DMS153 (cell line): ENCODE data around the gene DOK6.
A peak's percentile ranks its signal among the peaks of the same experiment; 100 is the strongest.
"Not testable (repeated sequence)": the region's sequence is repeated elsewhere in the genome, so short reads cannot be mapped to it uniquely, and the experiment has no call there.

ENCODE experiments used
- DNase-seq: peaks from one replicate; lab custom pipeline; 2025; lab: John Stamatoyannopoulos, UW

The DOK6 gene

DNA sequence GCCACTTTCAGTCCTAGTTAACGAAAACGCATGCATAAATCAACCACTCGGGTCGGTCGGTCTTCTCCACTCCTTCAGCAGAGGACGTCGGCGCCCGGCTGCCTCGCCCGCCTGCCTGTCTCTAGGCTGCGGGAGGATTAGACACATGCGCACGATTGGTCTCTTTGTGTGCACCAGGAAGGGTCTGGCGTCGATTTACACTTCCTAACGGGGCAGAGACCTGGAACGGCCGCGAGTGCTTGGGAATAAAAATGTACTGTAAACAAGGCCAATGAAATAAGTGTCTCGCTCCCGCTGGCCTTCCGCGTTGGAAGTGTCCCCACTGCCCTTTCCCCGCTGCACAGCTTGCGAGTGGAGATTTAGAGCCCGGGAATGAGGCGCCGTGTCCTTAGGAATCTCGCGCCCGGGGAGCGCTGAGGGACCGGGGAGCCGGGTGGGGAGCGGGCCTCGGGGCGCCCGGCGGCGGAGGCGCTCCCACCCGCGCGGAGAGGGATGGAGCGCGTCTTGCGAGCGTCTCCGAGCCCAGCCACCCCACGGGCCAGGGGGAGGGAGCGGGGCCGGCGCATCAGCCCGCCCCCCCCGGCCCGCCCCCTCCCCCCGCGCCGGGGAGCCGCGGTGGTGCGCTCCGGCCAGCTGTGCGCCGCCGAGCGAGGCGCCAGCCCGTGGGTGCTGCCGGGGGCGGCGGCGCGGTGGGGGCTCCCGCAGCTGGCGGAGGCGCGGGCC is at the start of gene DOK6:
DOK6 (plus strand) TSS at position 636 of the 723 bp plus-strand sequence.
- peak; percentile 67 for DNase-seq

DNA sequence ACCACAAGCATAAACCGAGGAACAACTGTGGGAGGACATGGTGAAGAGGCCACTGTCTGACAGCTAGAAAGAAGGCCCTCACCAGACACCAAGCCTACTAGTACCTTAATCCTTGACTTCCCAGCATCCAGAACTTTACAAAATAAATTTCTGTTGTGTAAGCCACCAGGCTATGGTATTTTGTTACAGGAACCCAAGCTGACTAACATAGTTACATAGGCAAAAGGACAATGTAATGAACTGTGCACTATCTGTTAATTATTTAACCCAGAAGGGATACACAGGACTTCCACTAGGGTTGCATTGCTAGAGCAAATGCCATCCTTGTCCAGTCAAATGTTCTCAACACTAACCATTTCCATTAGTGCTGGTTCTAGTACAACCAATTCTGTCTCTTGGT is 47.7 kb upstream of the DOK6 start:
- DNase-seq, result no peak

DNA sequence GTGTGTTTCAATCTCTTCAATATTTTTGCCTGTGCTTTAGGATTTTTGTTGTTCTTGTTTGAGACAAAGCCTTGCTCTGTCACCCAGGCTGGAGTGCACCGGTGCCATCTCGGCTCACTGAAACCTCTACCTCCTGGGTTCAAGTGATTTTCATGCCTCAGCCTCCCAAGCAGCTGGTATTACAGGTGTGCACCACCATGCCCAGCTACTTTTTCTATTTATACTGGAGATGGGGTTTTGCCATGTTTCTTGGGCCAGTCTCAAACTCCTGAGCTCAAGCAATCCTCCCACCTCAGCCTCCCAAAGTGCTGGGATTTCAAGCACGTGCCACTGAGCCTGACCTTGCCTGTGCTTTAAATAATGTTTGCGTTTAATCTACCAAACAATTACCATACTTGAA is 43.1 kb upstream of the DOK6 start:
- DNase-seq, result no peak

DNA sequence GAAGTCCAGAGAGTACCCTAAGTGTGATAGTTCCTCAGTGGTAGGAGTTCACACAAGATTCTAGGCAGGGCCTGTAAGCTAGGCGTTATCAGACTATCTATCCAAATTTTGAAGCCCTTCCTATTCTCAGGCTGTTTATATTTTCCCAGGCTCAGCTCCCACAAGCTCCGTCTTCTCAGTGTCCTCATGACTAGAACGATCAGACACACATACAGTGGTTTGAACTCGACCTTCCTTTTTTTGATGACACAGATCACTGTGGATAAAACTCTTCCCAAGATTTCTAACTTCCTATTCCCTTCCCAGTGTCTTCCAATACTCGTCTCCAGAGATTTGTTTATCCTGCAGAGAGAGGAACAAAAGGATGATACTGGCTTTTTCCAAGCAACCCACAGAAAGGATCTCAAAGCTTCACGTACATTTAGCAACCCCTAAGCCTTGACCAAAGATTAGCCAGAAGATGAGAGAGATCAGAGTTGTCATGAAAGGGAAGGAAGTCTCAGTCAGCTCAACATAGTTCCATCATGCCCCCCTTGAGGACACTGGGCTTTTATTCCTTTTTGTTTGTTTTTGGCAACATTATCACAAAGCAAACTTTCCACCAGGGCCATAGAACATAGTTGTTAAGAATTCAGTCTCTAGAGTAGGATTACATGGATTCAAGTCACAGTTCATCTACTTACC is 42.3 kb upstream of the DOK6 start:
- no peak for DNase-seq

DNA sequence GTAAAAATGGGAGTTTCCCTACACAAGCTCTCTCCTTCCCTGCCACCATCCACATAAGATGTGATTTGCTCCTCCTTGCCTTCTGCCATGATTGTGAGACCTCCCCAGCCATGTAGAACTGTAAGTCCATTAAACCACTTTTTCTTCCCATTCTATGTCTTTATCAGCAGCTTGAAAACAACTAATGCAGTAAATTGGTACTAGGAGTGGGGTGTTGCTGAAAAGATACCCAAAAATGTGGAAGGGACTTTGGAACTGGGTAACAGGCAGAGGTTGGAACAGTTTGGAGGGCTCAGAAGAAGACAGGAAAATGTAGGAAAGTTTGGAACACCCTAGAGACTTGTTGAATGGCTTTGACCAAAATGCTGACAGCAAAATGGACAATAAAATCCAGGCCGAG is 40.9 kb upstream of the DOK6 start:
- not testable (repeated sequence) for DNase-seq

DNA sequence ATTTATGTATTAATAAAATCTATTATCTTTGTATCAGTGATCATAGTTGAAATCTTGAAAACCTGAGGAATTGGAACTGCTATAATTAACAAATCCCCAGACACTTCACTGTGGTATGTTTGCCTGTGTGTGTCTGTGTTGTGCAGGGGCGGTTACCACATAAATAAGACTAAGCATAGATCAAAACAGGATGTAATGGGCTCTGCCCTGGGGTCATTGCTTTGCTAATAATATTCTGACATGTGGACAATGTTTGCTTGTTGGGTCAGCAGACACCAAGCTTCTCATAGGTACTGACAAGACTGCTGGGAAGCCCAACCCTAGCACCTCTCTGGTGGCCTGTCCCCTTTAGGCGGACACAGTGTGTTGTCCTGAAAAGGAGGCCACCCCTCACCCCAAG is 35.8 kb upstream of the DOK6 start:
- DNase-seq, result no peak

DNA sequence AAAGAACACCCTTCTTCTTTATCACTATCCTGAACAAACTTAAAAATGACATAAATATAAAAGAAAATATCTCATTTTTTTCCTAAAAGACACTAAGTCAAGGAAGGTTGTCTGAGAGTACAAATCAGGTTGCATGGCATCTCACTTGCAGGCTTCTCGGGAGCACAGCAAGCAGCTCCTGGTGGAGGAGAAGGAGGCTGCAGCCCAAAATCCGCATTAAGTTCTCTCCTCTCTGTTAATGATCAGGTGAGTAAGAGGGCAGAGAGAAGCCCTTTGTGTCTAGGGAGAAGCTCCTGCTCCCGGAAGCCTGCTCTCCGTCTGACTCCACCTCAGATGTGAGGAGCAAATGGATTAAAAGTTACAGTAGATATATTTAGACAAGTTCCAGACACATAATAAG is 35.0 kb upstream of the DOK6 start:
- DNase-seq, result no peak

DNA sequence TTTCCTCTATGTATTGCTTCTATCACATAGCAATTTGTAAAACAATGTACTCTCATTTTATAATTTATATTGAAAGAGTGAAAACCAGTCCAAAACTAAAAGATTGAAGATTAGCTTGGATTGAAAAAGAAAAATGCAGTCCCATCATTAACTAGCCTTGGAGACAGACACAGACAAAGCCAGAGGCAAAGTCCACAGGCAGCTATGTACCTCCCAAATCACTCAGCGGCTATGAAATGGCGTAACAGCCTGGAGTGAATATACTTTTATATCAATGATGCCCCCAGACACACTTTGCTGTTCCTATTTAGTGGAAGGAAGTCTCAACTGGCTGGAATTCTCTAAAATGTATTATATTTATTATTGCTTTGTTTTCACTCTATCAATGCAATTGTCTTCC is 33.6 kb upstream of the DOK6 start:
- no peak for DNase-seq

DNA sequence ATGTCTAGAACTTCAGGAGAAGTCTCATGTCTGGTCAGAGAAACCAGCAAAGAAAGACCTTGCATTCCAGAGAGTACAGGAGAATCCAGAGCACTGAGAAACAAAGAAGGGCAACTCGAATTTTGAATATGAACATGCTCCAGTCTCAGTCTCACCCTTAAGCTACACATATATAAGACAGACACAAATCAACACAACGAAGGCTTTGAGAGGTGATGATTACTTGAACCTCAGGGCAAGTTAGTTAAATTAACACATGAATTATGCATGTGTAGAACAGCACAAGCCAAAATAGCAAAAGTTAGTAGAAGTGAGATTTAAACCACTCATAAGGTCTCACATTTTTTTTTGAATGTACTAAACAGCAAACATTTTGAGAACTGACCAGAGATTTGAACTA is 29.0 kb upstream of the DOK6 start:
- no peak for DNase-seq

DNA sequence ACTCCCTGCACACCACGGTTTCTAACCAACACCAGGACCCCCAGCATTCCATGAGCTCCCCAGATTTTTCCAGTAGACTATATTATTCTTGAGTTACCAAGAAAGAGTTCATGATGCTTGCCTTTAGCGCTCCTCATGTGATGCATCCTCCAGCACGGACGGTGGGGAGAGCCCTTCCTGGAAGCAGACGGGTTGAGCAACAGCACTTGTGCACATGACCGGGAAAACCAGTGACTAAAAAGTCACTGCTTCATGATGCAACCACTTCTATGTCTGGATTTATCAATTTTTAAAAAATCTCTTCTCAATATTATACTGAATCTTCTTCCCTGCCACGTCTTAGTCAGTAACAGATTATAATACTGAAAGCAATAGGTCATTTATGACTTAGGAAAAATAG is 20.4 kb upstream of the DOK6 start:
- no peak for DNase-seq

DNA sequence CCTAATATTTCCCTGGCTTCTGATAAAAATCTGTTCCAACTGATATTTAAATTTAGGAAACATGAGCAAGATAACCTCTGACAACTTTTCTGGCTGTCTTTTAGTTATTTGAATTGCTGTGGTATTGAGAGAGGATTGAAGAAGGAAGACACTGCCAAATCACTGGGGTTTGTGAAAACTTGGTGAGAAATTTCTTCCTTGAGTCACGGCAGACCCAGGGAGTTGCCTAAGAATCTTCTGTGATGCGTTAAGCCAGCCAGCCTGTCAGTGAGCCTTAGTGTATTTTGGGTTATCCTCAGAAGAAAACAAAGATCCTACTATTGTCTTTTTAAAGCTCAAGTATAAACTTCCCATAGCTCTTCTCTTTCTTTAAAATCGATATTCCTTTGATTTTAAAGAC is 17.5 kb upstream of the DOK6 start:
- DNase-seq, result no peak

DNA sequence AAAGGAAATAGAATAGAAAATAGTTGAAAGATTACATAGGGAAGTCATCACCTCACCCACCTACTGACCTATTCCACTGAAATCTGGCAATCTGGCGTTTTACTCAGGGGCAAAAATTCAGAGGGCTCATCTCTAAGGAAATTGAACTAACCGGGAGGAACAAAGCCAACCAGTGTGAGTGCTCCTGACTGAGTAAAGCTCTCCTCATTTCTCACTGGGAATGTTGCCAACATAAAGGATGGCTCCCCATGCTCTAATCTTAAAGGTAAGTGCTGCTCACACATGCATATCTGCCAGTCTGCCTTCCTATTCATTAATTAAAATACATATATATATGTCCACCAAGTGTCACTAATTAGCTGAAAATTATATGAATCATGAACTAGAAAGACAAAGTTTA is 13.5 kb upstream of the DOK6 start:
- no peak for DNase-seq

DNA sequence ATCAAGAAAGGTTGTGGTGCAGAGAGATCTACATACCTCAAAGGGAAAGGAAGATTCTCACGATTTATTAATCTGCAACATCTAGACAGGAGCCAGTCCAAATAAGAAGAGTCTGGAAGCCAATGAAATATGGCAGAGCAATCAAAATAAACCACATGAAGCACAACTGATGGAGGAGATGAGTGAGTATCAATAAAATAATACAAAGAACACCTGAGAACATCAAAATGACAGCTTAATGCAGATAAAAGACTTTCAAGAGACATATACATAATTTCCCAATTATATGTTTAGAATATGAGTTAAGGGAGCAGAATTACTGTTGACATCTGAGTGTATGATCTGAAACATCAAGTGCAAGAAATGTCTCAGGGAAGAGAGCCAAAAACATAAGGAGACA is 12.5 kb upstream of the DOK6 start:
- DNase-seq, result no peak

DNA sequence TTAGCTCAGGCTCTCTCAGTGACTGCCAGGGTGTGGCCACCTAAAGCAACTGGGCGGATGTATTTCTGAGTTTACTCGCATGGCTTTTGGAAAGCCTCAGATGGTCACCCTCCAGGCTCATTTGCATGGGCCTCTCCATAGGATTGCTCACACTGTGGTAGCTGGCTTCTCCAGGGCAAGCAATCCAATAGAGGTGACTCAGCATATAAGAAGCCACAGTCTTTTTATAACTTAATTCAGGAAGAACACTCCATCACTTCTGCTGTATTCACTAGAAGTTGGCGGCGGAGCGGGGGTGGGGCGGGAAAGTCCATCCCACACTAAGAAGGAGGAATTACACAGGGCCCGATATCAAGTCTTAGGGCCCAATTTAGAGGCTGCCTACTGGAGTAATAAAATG is 3.6 kb upstream of the DOK6 start:
- no peak for DNase-seq

DNA sequence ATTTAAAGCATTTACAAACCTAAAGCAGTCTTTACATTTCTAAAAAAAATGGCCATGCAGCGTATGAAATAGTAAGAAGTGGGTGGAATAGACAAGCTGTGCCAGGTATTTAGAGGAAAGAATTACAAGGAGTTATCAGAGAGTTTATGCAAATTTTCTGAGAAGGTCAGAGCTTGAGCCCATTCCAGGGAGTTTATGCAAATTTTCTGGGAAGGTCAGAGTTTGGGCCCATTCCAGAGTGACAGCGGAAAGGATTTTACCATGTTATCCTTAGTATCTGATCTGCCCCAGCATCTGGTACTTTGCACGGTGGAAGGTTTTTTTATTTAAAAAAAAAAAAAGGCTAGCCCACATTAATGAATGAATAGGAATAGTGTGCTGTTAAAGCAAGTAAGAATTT is 1.4 kb upstream of the DOK6 start:
- no peak for DNase-seq

DNA sequence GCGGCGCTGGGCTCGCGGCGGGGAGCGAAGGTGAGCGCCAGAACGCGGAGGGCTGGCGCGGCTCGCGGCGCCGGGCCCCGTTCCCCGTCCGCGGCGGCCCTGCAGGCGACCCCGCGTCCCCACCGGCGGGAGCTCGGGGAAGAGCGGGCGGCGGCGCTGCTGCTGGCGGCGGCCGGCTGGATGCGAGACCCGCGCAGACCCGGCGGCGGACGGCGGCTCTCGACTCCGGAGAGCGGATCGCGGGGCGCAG is 213 bp downstream of the DOK6 start:
- no peak for DNase-seq

DNA sequence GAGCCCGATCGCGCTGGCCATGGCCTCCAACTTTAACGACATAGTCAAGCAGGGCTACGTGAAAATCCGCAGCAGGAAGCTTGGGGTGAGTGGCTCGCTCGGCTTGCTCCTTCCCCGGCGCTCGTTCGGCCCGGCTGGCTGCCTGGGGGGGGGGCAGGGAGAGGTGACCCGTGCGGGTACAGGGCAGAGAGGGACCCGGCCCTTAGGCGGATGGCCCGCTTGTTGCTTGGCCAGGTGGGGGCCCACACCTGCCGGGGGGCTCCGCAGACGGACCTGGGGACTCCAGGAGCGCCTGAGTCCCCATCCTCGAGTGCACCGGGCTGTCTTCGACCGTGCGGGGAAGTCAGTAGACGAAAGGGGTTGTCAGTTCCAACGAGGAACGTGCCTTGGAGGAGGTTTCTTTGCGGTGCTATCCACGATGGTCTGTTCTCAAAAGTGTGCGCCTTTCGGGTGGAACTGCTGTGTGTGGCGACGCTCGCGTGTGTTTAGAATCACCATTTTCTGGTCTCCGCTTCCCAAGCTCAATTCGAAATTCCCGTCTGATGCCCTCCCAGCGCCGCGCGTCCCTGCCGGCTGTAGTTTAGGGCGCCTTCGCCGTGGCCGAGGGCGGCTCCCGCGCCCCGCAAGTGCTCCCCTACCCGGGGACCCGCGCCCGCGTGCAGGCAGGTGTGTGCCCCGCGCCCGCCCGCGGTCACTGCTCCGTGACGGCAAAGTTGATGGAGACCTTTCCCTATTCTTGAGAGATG is 711 bp downstream of the DOK6 start:
- DNase-seq, result no peak

DNA sequence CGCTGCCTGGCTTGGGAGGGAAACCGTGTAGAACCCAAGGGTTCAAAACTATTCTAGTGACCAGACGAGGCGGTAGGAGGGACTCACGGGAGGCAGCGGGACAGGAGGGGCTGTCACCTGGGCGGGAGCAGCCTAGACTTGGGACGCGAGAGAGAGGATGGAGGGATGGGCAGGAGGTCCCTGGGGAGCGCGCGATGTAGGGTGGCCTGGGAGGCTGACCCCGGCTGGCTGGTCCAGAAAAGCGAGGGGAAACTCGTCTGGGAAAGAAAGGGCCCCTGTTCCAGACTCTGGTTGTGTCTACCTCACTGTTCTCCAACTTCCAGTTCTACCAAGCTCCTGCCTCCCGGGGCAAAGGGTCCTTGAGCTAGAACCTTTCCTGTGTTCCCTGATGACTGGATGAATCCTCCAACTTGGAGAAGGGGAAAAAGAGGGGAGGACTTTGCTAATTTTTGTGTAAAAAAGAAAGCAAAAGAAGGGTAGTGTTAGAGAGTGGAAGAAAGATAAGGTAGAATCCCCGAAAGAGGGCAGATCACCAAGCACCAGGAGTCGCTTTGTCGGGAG is 1.4 kb downstream of the DOK6 start:
- DNase-seq, result no peak

DNA sequence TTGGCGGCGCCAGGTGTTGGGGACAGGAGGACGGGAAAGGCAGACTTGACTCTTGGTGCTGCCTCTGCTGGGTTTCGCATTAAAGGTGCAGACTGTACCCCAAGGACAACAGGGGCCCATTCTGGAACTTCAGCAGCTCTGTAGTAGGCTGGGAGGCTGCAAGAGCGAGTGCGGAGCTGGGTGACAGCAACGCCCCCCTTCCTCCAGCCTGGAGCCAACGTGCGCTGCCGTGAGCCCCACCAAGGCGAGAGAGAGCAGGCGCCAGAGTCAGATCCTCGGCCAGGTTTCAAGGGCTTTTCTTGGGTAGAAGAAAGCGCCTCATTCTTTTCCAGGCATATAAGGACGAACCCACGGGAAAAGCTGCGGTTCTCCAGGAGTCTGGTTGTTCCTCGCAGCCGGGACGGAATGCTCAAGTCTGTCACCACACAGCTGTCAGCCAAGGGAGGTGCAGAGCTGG is 1.9 kb downstream of the DOK6 start:
- no peak for DNase-seq

DNA sequence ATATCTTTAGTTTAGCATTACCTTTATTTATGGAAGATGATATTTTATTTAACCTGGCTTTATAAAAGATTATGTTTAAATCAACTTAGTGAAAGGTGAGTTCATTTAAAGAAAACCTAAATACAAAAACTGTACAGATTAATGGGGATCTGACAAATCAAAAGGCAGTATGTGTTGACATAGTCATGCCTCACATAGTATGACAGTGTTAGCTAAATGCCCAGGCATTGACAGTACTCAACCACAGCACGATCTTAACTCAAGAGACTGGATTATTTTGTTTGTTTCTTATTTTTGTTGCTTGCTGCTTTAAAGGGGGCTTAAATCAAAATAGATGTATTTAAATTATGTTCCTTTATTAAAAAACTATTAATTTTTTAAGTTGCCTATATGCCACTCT is 7.8 kb downstream of the DOK6 start:
- DNase-seq, result no peak

DNA sequence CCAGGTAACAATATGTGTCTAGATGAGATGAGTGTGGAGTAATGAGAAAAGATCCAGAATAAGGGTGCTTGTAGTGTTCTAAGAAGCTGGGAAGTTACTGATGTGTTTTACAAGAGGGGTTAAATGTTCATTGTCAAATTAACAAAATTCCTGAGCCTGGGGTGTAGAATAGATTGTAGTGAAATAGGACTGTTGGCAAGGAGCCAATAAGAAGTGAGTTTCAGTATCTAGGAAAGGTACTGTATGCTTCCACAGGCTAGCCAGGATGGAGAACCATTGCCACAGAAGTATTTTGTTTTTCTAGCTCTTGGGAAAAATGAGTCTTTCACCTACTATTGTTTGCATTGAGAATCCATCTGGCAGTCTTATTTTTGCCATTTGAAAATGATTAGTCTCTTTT is 10.5 kb downstream of the DOK6 start:
- no peak for DNase-seq

DNA sequence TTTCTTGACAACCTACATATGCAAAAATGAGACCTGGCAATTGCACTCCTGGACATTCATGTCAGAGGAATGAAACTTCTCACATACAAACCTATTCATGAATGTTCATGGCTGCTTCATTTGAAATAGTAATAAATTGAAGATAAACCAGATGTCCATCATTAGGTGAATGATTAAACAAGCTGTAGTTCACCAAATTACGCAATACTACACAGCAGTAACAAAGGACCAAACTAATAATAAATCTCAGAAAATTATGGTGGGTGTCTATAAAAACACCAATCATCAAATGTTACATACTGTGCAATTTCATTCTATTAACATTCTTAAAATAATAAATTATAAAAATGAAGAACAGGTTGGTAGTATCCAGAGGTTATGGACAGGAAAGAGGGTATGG is 13.5 kb downstream of the DOK6 start:
- DNase-seq, result no peak

DNA sequence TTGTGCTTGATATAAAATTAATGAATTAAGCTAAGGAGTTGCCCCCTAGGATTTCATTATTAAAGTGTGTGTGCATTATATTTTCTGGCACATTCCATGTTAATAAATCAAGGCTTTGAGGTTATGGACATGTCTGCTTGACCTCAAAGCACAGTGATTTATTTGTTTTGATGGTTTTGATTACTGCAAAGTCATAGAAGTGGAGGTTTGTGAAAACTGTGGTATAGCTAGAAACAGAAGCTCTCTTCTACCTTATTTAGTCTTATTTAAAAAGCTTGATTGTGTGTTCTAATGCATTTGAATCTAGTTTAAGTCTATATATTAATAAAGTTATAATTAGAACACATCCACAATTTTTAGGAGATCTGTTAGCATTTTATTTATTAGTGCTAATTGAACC is 32.2 kb downstream of the DOK6 start:
- no peak for DNase-seq
